GM19099 (cell line): ENCODE data around the gene ATE1.

Experiments used
- POLR2A ChIP-seq: IDR thresholded peaks from 3 replicates; pipeline ENCODE4 v1.6.1; 2011; ENCODE audit warnings: low read depth; ENCODE audit not compliant: insufficient read length; ENCODE audit errors: extremely low read depth

ATE1 gene

DNA sequence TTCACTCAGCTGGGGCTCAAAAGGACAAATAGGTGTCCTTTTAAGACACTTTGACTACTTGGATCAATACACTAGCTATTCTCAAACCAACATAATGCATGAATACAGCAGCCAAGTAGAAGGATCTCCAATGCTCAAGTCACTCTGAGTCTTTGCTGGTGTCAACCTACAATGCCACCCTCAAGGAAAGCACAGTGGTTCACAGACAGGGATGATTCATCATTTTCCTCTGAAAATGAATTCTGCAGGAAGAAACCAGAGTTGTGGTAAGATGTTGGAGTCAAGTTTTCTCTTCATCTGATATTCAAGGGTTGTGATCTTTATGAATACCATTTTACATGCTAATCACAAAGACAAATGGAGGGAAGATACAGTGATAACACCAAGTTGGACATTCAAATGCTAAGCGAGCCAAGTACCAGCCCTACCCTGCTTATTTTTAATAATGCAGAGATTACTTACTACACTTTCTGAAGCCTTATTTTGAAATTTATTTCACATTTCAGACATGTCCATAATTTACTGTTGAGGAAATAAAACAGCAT is 186.5 kb downstream of the ATE1 start:
- no peak for TF ChIP-seq POLR2A

DNA sequence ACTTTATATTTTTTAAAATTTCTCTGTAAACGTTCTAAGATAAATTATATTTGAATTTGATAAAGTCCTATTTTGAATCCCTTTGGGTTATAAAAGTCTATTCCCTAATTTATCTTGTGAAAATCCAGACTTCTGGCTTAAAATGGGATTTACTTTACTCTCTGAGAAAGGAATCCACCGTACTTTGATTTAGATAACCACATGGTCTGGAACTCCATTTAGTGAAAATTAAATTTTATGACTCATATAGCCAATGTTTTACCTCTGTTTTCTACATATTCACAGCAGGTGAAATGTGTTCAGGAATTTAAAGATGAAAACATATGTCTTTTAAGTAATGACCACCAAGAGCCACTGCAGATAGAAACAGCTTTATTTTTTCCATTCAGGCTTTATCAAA is 187.8 kb downstream of the ATE1 start:
- TF ChIP-seq POLR2A: no peak

DNA sequence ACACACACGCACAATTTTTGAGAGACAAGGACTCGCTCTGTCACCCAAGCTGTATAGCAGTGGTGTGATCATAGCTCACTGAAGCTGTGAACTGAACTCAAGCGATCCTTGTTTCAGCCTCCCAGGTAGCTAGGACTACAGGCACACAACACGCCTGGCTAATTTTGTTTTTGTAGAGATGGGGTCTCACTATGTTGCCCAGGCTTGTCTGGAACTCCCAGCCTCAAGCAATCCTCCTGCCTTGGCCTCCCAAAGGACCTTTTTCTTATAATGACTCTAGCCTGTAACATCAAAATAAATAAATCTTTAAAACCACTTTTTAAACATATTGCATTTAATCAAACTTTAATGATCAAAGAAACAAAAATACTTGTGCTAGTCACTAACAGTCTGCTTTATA is 188.7 kb downstream of the ATE1 start:
- TF ChIP-seq POLR2A: no peak

DNA sequence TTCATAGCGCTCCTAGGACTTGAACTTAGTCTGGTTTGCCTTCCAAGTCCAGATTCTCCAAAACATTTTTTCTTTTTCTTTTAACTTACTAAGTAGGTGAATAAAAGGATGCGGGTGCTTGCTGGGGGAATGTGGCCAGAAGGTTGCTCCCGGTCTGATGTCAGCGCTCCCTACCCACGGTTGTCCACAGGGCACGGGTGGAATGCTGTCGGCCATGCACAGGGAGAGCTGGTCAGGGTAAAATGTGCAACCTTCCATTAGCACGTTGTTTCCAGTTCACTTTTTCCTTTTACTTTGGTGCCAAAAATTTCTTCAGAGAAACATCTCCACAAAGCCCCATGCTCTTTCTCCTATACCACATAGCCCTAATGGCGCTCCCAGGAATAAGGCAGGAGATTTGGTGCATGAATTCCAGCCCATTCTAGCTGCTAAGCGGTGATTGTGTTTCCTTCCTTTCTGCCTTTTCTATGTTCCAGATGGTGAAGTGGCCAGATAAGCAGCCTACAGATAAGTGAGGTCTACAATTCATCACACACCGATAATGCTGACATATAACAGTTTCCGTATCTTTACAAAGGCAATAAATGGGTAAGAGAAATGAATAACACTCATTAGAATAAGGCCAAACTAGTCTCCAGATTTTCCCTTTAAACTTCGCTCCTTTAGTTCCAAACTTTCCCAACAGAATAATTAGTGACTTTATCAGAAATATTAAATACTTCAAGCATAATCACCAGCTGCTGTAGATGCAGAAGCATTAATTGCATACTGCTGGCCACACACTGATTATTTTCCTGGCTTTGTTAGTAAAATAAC is 191.3 kb downstream of the ATE1 start:
- TF ChIP-seq POLR2A: no peak

DNA sequence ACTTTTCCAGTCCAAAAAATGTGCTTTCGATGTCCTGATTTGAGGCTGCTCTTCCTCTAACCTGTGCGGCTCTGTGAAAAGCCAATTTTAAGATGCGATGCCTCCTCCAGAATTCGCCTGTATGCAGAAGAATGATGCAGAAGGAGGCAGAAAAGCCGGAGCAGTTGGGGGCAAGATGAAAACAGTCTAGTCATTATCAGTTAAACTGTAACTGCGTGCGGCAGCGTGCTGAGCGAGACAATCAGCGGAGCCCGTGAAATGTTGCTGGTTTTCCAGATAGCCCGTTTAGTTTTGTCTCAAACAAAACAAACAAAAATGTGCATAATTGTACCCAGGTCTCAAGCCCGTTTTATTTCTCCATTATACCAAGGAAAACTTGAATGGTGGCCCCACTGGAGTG is 192.6 kb downstream of the ATE1 start:
- no peak for TF ChIP-seq POLR2A

DNA sequence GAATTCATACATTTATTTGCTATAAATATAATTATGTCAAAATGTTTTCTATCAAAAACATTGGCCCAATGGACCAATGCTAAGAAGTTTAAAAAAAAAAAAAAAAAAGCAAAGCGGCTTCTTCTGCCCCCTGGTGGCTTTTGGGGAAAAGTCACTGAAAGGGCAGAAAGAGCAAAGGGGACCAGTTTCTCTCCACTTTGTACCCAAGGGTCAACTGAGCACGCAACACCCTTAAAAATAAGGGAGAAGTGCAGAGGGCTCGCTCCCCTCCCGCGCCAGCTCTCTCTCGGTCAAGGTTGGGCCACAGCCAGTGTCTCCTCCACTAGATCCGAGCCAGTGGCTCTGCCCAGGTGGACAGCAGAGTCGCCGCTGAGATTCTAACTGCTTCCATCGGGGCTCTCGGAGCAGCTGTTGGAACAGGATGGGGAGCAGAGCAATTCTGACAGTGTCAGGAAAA is 193.2 kb downstream of the ATE1 start:
- no peak for TF ChIP-seq POLR2A

DNA sequence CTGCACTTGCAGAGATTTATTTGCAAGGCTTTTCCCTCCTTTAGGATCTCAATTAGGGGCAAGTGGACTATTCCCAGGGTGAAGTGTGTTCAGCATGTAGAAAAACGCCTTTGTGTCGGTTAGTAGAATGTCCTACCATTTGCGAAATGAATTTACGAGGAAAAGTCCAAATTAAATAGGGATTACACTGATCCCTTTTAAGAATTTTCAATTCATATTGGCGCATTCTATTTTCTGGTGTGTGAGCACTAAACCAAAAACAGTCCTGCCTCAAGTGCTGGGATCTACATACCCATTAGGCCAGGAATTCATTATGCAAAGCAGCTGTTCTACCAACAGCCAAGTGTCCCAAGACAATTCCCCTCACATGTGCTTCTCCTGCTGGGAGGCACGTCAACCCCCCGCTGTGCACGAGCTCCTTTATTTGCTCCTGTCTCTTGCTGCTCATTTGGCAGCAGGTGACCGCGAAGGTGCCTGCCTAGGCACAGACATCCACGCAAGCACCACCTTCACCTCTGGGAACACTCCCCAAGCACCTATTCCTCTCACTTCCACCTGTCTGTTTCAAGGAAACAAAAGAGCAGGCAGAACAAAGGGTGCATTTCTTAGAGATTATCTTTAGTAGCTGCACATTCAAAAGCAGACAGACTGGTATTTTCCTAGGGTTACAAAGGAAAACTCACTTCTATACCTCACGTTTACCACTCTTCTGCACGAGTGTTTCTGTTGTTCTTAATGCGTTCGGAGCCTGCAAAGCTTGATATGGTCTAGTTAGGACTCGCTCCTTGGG is 195.0 kb downstream of the ATE1 start:
- no peak for TF ChIP-seq POLR2A

DNA sequence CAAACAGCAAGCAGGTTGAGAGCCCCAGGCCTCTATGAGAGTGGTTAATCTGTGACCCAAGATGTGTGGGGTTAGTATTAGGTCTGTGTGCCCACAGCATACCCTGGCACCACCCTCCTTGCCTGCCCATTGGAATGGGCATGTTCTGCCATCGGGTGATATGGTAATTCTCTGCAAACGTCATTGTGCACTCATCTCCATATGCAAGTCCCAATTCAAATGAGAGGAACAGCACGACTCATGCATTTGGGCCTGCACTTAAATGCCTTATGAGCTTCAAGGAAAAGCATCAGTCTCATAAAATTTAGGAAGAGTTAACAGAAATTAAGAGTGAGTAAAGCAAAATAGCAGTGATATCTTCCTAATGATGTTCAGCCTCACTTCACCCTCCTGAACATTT is 195.7 kb downstream of the ATE1 start:
- no peak for TF ChIP-seq POLR2A

DNA sequence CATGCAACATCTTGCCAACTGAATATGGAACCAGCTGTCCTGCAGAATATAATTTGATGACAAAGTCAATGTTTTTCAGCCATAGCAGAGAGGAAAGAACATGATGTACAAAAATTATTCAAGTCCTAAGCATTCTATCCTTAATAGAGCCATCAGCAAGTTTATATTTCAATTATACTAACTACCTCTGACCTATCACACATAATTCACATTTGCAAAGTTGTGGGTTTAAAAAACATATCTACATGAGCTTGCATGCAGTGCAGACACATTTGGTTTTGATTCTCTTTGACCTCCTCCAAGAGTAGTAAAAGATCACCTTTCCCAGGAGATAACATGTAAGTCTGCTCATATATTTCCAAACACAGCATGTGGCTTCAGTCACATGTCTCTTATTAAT is 203.5 kb downstream of the ATE1 start:
- TF ChIP-seq POLR2A: no peak

DNA sequence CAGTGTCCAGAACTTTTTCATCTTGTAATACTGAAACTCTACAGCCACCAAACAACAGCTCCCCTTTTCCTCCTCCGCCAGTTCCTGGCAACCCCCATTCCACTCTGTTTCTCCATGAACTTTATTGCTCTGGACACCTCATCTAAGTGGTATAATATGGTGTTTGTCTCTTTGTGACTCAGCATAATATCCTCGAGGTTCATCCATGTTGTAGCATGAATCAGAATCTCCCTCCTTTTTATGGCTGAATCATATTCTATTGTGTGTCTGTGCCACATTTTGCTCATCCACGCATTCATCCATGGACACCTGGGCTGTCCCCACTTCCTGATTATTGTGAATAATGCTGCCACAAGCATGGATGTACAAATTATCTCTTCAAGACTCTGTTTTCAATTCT is 205.2 kb downstream of the ATE1 start:
- no peak for TF ChIP-seq POLR2A

DNA sequence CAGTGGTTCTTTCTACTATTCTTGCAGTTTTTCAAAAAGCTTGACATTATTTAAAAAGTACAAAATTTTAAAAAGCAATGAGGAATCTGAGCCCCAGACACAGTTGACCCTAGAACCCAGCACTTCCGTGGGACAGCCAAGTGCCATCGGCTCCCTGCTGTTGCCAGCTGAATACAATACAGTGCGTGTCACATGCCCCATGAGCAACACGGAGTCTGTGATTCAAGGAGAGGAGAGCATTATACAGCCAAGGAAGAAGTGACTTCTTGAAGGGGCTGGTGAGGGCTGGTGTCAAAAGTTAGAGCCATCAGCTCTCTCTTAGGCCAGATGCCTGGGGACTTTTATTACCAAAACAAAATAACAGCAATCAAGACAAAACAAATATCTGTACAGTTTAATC is 206.6 kb downstream of the ATE1 start:
- no peak for TF ChIP-seq POLR2A

DNA sequence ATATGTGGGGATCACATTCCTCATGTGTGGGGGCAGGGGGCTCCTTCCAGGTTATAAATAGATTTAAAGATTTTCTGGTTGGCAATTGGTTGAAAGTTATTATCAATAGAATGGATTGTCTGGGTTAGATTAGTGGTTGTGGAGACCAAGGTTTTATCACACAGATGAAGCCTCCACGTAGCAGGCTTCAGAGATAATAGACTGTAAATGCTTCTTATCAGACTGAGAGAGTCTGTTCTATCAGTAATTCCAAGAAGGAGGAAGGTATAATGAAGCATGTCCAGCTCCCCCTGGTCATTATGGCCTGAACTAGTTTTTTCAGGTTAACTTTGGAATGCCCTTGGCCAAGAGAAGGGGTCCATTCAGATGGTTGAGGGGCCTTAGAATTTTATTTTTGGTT is 211.9 kb downstream of the ATE1 start:
- no peak for TF ChIP-seq POLR2A

DNA sequence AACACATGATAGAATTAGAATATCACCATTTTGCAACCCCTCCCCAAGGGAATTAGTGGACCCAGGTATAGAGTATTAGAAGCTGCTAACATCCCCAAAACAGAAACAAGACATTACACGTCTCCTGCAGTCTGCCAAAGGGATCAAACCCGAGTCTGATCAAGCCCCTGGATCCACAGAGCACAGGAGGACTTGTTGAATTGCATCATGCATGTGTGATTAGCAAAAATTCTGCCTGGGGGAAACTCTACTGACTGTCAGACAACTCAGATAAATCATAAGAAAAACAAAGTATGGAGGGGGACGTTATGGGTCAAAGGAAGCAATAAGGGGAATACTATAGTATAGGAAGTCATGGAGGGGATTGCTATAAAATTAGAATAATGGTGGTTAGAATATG is 212.8 kb downstream of the ATE1 start:
- no peak for TF ChIP-seq POLR2A

DNA sequence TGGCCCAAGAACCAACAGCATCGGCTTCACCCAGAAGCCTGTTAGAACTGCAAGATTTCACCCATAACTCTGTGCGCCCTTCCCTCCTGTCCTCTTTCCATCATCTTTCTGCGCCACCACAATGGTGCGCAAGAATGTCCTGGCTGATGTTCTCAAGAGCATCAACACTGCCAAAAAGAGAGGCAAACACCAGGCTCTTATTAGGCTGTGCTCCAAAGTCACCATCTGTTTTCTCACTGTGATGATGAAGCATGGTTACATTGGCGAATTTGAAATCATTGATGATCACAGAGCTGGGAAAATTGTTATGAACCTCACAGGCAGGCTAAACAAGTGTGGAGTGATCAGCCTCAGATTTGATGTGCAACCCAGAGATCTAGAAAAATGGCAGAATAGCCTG is 214.3 kb downstream of the ATE1 start:
- TF ChIP-seq POLR2A: no peak

DNA sequence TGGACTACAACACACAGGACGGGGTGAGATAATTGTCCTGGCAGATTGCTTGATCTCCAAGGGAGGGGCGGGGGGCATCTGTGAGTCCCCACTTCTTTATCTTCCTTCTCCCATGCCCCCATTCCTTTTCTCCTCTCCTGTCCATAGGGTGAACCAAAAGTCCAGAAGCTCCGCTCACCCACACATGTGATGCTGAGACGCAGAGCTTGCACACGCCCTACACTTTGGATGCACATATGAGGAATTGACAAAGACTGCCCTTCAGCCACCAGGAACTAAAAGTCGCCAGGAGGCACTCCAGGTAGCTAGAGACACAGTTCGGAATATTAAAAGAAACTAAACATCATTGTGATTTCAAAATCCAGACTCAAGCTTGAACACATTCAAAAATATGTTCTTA is 216.9 kb downstream of the ATE1 start:
- TF ChIP-seq POLR2A: no peak

DNA sequence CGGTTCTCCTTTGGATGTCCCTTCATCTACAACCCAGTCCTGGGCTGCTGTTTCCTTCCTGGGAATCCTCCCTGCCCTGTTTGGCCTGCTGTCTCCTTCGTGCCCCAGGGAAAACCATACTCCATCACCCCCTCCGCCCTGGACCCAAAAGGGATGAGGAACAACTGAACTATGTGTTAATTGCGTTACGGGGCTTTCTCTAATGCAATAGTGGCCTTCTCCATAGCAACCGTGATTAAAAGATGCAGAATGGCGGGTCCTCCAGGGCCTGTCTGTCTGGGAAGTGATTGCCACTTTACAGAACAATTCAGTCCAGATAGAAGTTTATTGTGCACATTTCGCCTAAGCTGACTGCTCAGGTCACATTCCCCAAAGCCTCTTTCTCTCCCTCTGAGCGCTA is 217.6 kb downstream of the ATE1 start:
- no peak for TF ChIP-seq POLR2A

DNA sequence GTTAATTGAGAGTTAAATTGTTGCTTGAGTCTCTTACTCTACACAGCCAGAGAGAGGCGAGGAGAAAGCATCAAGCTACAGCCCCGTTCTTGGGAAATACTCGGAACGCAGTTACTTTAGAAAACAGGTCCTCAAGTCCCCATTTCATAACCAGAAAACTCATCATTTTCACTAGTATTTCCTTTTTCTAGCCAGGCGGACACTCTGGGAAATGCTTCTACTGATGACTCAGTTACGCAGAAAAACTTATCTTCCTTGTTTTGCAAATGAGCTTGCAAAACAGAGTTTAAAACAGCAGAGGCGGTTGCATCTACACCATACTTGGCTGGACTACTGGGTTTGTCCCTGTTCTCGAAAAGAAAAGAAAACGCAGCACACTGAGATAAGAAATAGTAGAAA is 218.2 kb downstream of the ATE1 start:
- TF ChIP-seq POLR2A: no peak
